SK-N-MC (cell line): ENCODE data around the gene PWWP2B.

ENCODE experiments used
- DNase-seq: peaks from one replicate; pipeline ENCODE4 v3.0.0-alpha.2; 2011; ENCODE audit warnings: low read depth, low spot score
- H3K27ac ChIP-seq: fragments of 200-600 bp; sonication (generic); 2 replicates; pipeline ENCODE4 v1.5.1; 2016; ENCODE audit warnings: mixed run types
- H3K36me3 ChIP-seq: fragments of 200-600 bp; sonication (generic); 2 replicates; pipeline ENCODE4 v1.6.1; 2017; ENCODE audit warnings: antibody characterized with exemption, low read length, mixed read lengths; ENCODE audit not compliant: insufficient read depth
- H3K4me3 ChIP-seq: fragments of 200-600 bp; sonication (generic); 2 replicates; pipeline ENCODE4 v1.5.1; 2016
- H3K9ac ChIP-seq: fragments of 200-600 bp; sonication (generic); 2 replicates; pipeline ENCODE4 v1.8.0; 2017; ENCODE audit warnings: mixed run types, mixed read lengths; ENCODE audit not compliant: insufficient read length
- H3K9me3 ChIP-seq: fragments of 200-600 bp; sonication (generic); 2 replicates; pipeline ENCODE4 v1.6.1; 2017; ENCODE audit warnings: low read depth, mild to moderate bottlenecking, antibody characterized with exemption, low read length, moderate library complexity, mixed read lengths
- EZH2 ChIP-seq: fragments of 200-600 bp; sonication (generic); IDR thresholded peaks from one replicate; pipeline ENCODE4 v1.6.1; 2017; ENCODE audit warnings: antibody characterized with exemption
- FOXP2 ChIP-seq: optimal IDR thresholded peaks from 2 replicates; pipeline ENCODE3; 2011; ENCODE audit warnings: mild to moderate bottlenecking, moderate library complexity; ENCODE audit not compliant: insufficient read depth; ENCODE audit errors: extremely low read length, control extremely low read depth
- POLR2AphosphoS5 ChIP-seq: IDR thresholded peaks from 2 replicates; pipeline ENCODE4 v1.6.1; 2012; ENCODE audit warnings: mild to moderate bottlenecking, low read depth, low read length, borderline replicate concordance

PWWP2B gene

GRCh38 chr10:132353456-132354355, 43.3 kb upstream of the PWWP2B start:
- no peak overlapping the region for H3K27ac ChIP-seq
- TF ChIP-seq EZH2 (no peak), FOXP2 (no peak), POLR2AphosphoS5 (no peak)
- H3K36me3 ChIP-seq, result no peaks in the 10 kb centered on the region
- H3K9ac ChIP-seq, result no peak overlapping the region
- DNase-seq, result no peak
- no peak overlapping the region for H3K4me3 ChIP-seq
- no peaks in the 10 kb centered on the region for H3K9me3 ChIP-seq

- Histone ChIP-seq H3K36me3 (no peaks in the 10 kb centered on the region), H3K9me3 (no peaks in the 10 kb centered on the region), H3K9ac (no peak overlapping the region), H3K27ac (no peak overlapping the region), H3K4me3 (no peak overlapping the region)
- no peak for TF ChIP-seq EZH2
- TF ChIP-seq POLR2AphosphoS5, result no peak
- TF ChIP-seq FOXP2, result no peak
- no peak for DNase-seq
Observed at GRCh38 chr10:132354356-132355094, 42.5 kb upstream of the PWWP2B start.

GRCh38 chr10:132355297-132355696, 41.7 kb upstream of the PWWP2B start:
- DNase-seq, result no peak

GRCh38 chr10:132355754-132356153, 41.2 kb upstream of the PWWP2B start:
- TF ChIP-seq FOXP2 (no peak), EZH2 (no peak), POLR2AphosphoS5 (no peak)

More at GRCh38 chr10:132355297-132355696, 41.7 kb upstream of the PWWP2B start:
- H3K9ac ChIP-seq, result no peak overlapping the region
- no peak overlapping the region for H3K4me3 ChIP-seq
- TF ChIP-seq POLR2AphosphoS5 (no peak), FOXP2 (no peak), EZH2 (no peak)
- no peaks in the 10 kb centered on the region for H3K9me3 ChIP-seq
- H3K36me3 ChIP-seq, result no peaks in the 10 kb centered on the region
- H3K27ac ChIP-seq, result no peak overlapping the region

GRCh38 chr10:132356621-132357195, 40.3 kb upstream of the PWWP2B start:
- TF ChIP-seq FOXP2, result no peak
- no peak for TF ChIP-seq POLR2AphosphoS5
- TF ChIP-seq EZH2, result no peak
- no peak overlapping the region for H3K27ac ChIP-seq
- H3K9ac ChIP-seq, result no peak overlapping the region
- H3K36me3 ChIP-seq, result no peaks in the 10 kb centered on the region
- no peak for DNase-seq
- H3K9me3 ChIP-seq, result no peaks in the 10 kb centered on the region
- no peak overlapping the region for H3K4me3 ChIP-seq

More at GRCh38 chr10:132355754-132356153, 41.2 kb upstream of the PWWP2B start:
- DNase-seq, result no peak
- Histone ChIP-seq H3K9ac (no peak overlapping the region), H3K9me3 (no peaks in the 10 kb centered on the region), H3K27ac (no peak overlapping the region), H3K36me3 (no peaks in the 10 kb centered on the region), H3K4me3 (no peak overlapping the region)

- H3K9me3 ChIP-seq, result no peaks in the 10 kb centered on the region
- no peaks in the 10 kb centered on the region for H3K36me3 ChIP-seq
- H3K9ac ChIP-seq, result no peak overlapping the region
- no peak overlapping the region for H3K27ac ChIP-seq
- no peak for DNase-seq
- H3K4me3 ChIP-seq, result no peak overlapping the region
- TF ChIP-seq POLR2AphosphoS5 (no peak), EZH2 (no peak), FOXP2 (no peak)
Observed at GRCh38 chr10:132357286-132358058, 39.5 kb upstream of the PWWP2B start.

GRCh38 chr10:132359305-132360040, 37.5 kb upstream of the PWWP2B start:
- no peak overlapping the region for H3K27ac ChIP-seq
- no peak for DNase-seq
- H3K9ac ChIP-seq, result no peak overlapping the region
- TF ChIP-seq POLR2AphosphoS5 (no peak), FOXP2 (no peak), EZH2 (no peak)
- H3K36me3 ChIP-seq, result no peaks in the 10 kb centered on the region; the same call in 1 of the 2 replicates
- no peak overlapping the region for H3K4me3 ChIP-seq
- H3K9me3 ChIP-seq, result no peaks in the 10 kb centered on the region
